HG02938 (cell line): ENCODE data around the gene ASH1L.
"Not testable (repeated sequence)": the region's sequence is repeated elsewhere in the genome, so short reads cannot be mapped to it uniquely, and the experiment has no call there.

Experiments
- ATAC-seq: cut with Tn5 transposase; IDR thresholded peaks from one replicate; pipeline ENCODE4 v1.9.1; 2021; ENCODE audit warnings: mild to moderate bottlenecking, moderate library complexity; ENCODE audit not compliant: unreplicated experiment

ASH1L gene

DNA sequence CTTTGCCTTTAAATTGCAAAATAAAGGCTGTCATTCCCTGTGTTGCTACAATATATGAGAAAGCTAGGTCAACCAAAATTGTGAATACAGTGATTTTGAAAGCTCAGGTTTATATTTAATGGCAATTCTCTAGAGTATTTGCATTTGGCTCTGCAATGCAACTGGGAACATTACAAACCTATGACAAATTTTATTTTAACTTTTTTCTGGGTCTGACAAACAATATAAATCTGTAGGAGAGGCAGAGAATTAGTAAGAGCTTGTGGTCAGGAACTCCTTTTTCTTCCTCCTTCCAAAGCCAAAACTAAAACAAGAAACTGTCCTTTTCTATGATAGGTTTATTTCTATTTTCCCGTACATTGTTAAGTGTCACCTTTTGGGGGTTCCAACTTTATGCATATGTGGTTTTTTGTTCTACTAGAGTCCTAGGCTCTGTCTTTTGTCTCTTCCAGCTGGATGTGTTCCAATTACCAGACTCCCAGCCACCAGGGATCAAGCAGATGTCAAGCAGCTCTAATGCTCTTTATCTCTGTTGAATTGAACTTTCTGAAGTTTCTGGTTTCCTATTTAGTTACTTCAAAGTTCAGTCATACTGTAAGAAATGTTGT lies 106.9 kb downstream of the ASH1L start:
- no peak for ATAC-seq

DNA sequence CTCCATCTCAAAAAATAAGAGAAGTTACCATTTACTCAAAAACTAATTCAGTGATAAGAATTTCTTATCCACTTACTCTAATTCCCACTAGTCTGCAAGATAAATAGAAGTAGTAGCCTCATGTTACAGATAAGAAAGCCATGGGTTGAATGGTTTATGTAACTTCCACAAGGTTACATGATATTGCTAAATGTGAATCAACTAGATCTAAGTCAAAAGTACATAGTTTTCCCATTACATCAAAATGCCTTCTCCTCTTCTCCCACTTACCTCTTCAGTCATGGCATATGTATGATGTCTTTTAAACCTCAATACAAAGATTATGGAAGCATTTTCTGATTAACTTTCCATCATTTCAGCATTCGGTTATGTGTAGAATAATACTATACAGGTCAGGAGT lies 108.5 kb downstream of the ASH1L start:
- ATAC-seq: no peak

DNA sequence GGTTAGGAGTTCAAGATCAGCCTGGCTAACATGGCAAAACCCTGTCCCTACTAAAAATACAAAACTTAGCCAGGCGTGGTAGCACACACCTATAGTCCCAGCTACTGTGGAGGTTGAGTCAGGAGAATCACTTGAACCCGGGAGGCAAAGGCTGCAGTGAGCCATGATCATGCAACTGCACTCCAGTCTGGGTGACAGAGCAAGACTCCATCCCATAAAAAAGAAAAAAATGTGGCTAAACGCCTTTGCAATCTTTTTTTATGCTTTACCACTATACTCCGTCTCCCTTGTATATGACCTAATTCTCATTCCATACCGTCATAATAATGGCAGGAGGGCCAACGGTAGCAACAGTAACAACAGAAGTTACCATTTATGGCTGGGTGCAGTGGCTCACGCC lies 109.5 kb downstream of the ASH1L start:
- ATAC-seq: no peak

DNA sequence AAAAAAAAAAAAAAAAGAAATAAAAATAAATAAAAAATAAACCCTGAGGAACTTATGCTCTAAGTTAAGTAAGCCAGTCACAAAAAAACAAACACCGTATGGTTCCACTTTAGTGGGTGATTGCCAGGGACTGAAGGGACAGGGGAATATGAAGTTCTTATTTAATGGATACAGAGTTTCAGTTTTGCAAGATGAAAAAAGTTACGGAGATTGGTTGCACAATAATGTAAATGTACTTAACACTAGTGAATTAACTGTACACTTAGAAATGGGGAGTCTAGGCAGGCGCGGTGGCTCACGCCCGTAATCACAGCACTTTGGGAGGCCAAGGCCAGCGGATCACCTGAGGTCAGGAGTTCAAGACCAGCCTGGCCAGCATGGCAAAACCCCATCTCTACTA lies 111.4 kb downstream of the ASH1L start:
- ATAC-seq: no peak

DNA sequence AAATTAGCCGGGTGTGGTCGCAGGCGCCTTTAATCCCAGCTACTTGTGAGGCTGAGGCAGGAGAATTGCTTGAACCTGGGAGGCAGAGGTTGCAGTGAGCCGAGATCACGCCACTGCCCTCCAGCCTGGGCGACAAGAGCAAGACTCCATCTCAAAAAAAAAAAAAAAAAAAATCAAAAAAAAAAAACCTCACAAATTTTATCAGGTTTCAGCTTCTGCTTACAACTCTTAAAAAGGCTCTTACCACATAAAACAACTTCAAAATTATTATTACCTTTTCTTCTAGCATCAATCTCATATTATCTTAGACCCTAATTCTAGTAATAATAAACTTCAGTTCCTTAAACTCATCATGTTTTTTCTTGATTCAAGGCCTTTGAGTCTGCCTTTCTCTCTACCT lies 120.2 kb downstream of the ASH1L start:
- ATAC-seq: not testable (repeated sequence)

DNA sequence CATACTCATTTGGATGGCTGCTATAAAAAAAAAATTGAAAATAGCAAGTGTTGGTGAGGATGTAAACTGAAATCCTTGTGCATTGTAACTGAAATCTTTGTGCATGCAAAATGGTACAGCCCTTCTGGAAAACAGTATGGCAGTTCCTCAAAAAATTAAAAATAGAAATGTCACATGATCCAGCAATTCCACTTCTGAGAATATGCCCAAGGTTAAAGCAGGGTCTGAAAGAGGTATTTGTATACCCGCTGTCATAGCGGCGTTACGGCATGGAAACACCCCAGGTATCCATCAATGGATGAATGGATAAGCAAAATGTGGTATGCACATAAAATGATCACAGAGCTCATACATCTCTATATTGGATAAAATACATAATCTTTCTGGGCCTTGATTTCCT lies 125.2 kb downstream of the ASH1L start:
- no peak for ATAC-seq

DNA sequence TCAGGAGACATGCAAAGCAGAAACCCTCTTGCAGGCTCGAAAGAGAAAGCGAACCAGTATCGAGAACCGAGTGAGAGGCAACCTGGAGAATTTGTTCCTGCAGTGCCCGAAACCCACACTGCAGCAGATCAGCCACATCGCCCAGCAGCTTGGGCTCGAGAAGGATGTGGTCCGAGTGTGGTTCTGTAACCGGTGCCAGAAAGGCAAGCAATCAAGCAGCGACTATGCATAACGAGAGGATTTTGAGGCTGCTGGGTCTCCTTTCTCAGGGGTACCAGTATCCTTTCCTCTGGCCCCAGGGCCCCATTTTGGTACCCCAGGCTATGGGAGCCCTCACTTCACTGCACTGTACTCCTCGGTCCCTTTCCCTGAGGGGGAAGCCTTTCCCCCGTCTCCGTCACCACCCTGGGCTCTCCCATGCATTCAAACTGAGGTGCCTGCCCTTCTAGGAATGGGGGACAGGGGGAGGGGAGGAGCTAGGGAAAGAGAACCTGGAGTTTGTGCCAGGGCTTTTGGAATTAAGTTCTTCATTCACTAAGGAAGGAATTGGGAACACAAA lies 128.7 kb downstream of the ASH1L start:
- ATAC-seq: not testable (repeated sequence)

DNA sequence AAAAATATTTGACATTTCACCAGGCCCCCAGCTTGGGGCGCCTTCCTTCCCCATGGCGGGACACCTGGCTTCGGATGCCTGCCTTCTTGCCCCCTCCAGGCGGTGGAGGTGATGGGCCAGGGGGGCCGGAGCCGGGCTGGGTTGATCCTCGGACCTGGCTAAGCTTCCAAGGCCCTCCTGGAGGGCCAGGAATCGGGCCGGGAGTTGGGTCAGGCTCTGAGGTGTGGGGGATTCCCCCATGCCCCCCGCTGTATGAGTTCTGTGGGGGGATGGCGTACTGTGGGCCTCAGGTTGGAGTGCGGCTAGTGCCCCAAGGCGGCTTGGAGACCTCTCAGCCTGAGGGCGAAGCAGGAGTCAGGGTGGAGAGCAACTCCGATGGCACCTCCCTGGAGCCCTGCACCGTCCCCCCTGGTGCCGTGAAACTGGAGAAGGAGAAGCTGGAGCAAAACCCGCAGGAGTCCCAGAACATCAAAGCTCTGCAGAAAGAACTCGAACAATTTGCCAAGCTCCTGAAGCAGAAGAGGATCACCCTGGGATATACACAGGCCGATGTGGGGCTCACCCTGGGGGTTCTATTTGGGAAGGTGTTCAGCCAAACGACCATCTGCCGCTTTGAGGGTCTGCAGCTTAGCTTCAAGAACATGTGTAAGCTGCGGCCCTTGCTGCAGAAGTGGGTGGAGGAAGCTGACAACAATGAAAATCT lies 129.3 kb downstream of the ASH1L start:
- not testable (repeated sequence) for ATAC-seq

DNA sequence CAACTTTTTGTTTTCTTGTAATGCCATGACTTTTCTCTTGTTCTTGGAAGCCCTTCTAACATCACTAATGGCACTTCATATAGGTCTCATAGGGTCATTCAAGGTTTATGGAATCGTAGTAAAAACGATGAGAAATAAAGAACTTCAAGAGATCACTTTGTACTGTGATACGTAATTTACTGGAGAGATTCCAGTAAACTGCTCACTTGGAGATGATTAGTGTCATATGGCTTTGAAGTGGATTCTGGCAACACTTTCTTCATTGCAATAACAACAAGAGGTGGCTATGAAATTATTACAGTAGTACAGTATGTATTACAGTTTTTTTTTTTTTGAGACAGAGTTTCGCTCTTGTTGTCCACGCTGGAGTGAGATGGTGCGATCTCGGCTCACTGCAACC lies 138.5 kb downstream of the ASH1L start:
- ATAC-seq: no peak

DNA sequence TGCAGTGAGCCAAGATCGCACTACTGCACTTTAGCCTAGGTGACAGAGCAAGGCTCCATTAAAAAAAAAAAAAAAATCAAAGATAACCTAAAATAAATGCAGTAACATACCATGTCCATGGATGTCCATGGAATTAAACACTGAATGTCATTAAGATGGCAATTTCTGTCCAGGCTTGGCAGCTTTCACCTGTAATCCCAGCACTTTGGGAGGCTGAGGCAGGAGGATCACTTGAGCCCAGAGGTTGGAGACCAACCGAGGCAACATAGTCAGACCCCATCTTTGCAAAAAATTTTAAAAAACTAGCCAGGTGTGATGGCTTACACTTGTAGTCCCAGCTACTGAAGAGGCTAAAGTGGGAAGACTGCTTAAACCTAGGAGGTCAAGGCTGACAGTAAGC lies 141.8 kb downstream of the ASH1L start:
- ATAC-seq: no peak

DNA sequence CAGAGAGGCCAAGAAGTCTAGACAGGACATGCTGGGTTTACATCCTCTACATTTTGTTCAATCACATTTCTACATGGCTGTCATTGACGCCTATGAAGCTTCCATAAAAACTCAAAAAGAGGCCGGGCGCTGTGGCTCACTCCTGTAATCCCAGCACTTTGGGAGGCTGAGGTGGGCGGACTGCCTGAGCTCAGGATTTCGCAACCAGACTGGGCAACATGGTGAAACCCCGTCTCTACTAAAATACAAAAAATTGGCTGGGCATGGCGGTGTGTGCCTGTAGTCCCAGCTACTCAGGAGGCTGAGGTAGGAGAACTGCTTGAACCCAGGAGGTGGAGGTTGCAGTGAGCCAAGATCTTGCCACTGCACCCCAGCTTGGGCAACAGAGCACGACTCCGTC lies 150.8 kb downstream of the ASH1L start:
- not testable (repeated sequence) for ATAC-seq

DNA sequence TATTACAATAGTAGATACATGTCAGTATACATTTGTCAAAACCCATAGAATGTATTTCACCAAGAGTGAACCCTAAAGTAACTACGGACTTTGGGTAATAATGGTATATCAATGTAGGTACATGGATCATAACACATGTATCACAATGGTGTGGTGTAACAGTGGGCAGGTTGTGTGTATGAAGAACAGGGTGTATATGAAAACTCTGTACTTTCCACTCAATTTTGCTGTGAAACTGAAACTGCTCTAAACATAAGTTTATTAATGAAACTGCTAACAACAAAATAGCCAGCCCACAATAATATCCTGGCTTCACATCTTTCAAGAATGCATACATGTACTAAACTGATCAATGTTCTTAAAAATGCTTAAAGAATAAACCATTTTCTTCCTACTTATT lies 151.7 kb downstream of the ASH1L start:
- no peak for ATAC-seq

DNA sequence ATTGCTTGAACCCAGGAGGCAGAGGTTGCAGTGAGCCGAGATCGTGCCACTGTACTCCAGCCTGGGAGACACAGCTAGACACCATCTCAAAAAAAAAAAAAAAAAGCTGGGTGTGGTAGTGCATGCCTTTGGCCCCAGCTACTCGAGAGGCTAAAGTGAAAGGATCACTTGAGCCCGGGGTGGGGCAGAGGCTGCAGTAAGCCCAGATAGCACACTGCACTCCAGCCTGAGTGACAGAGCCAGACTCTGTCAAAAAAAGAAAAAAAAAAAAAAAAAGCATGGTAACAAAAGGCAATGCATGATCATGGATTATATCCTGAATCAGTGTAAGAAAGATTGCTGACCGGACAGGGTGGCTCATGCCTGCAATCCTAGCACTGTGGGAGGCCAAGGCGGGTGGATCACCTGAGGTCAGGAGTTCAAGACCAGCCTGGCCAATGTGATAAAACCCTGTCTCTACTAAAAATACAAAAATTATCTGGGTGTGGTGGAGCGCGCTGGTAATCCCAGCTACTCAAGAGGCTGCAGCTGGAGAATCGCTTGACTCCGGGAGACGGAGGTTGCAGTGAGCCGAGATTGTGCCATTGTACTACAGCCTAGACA lies 165.6 kb downstream of the ASH1L start:
- ATAC-seq: no peak

DNA sequence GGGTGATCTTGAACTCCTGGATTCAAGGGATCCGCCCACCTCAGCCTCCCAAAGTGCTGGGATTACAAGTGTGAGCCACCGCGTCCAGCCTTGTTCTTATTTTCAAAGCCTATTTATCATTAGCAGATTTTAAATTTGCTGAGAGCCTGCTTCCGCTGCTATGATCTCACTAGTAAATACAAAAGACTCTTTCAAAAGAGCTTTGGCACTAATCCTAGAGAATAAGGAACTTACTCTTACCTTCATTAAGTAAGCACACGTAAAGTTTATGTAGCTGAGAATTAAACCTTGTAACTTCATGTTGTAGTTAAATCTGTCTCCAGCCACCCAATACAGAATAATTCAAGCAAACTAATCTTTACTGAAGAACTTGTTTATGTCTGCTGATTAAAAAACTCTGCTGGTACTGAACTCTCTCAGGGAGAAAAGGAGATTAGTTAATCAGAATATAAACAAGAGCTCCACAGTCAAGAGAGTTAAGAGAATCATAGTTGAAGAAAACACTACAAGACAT lies 169.6 kb downstream of the ASH1L start:
- no peak for ATAC-seq

DNA sequence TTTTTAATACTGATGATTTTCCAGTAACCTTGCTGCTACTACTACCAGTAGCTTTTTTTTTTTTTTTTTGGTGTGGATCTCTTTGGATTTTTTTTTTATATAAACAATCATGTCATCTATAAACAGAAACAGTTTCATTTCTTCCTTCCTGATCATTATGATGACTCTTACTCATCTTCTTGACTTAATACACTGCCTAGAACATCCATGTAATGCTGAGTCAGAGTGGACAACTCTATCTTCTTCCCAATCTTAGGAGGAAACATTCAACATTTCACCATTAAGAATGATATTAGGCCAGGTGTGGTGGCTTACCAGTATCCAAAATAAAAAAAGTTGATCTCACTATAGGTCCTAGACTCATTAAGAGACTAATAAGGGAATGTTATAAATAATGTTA lies 172.8 kb downstream of the ASH1L start:
- ATAC-seq: no peak

DNA sequence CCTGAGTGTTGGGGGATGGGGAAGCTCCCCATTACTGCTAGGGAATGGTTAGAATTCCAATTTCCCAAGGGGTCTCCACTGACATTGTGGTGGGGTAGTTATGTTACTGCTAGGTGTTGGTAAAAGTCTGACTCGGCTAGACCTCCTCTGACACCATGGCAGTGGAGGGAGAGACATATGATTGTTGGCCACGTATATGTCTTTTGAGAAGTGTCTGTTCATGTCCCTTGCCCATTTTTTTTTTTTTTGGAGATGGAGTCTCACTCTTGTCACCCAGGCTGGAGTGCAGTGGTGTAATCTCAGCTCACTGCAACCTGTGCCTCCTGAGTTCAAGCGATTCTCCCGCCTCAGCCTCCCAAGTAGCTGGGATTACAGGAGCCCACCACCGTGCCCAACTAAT lies 176.8 kb downstream of the ASH1L start:
- not testable (repeated sequence) for ATAC-seq

DNA sequence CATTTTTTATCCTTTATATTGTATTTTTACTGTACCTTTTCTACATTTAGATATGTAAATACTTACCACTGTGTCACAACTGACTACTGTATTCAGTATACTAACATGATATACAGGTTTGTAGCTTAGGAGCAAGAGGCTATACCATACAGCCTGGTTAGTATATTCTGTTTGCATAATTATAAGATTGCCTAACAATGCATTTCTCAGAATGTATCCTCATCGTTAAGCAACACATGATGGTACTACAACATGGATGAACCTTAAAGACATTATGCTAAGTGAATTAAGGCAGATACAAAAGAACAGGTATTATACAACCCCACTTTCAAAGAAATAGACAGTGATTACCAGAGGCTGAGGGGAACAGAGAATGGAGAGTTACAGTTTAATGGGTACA lies 179.2 kb downstream of the ASH1L start:
- ATAC-seq: no peak

DNA sequence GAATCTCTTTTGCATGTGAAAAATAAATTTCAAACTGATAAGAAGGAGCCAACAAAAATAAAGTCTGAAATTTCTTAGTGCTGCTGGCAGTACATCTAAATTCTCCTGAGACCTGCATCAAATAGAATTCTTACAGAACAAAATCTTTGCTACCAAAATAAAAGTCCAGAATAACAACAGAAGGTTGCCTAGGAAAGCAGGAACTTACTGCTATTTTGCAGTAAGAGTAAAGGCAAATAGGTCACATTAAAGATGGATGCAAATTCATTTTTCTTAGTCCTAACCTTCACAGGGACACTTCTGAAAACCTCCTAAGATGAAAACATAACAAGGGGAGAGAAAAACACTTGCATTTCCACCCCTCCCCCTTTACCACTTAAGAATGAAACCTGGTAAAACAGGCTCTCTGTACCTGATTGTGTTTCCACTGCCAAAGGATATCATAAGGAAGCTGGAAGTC lies 182.9 kb downstream of the ASH1L start:
- ATAC-seq: no peak

DNA sequence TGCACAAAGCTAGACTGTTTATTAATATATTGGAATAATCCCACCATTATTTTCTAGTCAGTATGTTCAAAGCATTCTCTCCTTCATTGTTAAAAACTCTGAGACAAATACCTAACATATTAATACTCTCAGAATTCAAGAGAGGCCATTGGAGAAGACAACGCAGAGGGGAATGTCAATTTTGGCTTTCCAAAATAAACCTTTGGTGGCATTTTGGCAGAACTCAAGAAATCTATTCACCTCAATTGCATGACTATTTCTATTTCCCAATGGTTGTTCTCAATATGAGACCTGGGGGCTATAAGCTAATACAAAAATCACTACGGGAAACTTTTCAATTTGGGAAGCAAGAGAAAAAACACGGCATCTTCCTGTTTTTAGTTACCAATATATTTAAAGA lies 183.4 kb downstream of the ASH1L start:
- ATAC-seq: no peak

DNA sequence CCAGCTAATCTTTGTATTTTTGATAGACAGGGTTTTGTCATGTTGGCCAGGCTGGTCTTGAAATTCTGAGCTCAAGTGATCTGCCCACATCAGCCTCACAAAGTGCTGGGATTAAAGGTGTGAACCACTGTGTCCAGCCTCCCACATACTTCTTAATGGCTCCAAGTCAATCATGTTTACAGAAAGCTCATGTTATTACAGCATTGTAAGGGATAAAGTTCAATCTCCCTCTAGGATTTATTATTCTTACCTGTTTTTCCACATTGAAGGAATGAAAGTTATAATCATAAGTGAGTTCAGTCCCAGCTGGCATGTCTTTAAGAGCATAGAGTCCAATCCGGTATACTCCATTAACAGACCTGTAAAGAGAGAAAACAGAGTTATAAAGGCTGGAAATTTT lies 202.6 kb downstream of the ASH1L start:
- ATAC-seq: no peak

DNA sequence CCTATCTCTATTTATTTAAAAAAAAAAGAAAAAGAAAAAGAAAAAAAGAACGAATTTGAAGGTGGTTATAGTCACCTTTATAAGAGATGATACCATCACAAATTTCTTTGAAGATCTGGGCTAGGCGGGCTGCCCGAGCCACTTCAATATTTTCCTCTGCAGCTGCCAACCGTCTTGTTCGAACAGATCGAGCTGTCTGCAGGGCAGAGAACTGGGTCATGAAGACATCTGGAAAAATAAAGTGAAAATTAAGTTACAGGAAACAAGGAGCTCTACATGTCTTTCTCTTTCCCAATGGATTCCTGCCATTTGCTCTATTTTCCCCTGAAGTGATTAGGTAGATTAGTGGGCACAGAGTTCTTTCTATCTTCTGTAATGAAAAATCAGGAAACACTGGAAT lies 210.0 kb downstream of the ASH1L start:
- ATAC-seq: no peak

DNA sequence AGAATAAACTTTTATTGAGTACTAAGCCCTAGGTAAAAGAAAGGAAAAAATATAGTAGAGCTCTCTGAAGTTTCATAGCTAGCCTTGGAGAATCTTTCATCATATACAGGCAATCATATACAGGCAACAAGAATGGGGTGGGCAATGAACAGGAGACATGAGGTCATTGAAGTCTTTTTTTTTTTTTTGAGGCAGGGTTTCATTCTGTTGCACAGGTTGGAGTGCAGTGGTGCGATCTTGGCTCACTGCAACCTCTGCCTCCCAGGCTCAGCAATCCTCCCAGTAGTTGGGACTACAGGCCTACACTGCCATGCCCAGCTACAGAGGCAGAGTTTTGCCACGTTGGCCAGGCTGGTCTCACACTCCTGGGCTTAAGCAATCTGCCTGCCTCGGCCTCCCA lies 219.8 kb downstream of the ASH1L start:
- ATAC-seq: no peak
